OCI-LY7 (cell line): Measurements from ENCODE around the gene ULBP1. TPM values are rescaled to one million over a fixed set of nuclear protein-coding genes. Genes with fewer than 3 reads are reported as not detected.
"Not testable (repeated sequence)": the region's sequence is repeated elsewhere in the genome, so short reads cannot be mapped to it uniquely, and the experiment has no call there.

Experiments used
- BruUV-seq: library from RNA; stranded (reverse); fragments of 400-500 nt; replicated peaks from 2 replicates; lab custom pipeline; 2021; lab: Mats Ljungman, UMichigan
- CTCF ChIA-PET: fragments of 300-600 bp; sonication (Branson Sonifier 250); formaldehyde crosslinking; loops from one replicate; lab custom pipeline; 2022; ENCODE audit warnings: antibody characterized with exemption; ENCODE audit not compliant: unreplicated experiment; lab: Charles Lee
- POLR2A ChIA-PET: fragments of 300-600 bp; sonication (Branson Sonifier 250); formaldehyde crosslinking; loops from one replicate; lab custom pipeline; 2022; ENCODE audit warnings: antibody characterized with exemption; lab: Charles Lee
- DNase-seq: peaks from one replicate; pipeline ENCODE4 v3.0.0-alpha.2; 2015; ENCODE audit warnings: low spot score
- H2AFZ ChIP-seq: fragments of 200-600 bp; sonication (generic), shearing (Covaris generic); 2 replicates; pipeline ENCODE4 v1.6.1; 2014; ENCODE audit warnings: mild to moderate bottlenecking, antibody characterized with exemption, low read length, moderate library complexity
- H3K27ac ChIP-seq: fragments of 200-600 bp; sonication (generic); 2 replicates; pipeline ENCODE4 v1.5.1; 2014; ENCODE audit warnings: mixed run types, low read depth, mild to moderate bottlenecking, moderate library complexity, low read length, inconsistent platforms; ENCODE audit not compliant: poor library complexity, severe bottlenecking
- H3K36me3 ChIP-seq: fragments of 200-600 bp; sonication (generic); 2 replicates; pipeline ENCODE4 v1.6.1; 2014; ENCODE audit warnings: mild to moderate bottlenecking, antibody characterized with exemption, low read length, moderate library complexity, mixed read lengths; ENCODE audit not compliant: insufficient read depth
- H3K4me1 ChIP-seq: fragments of 200-600 bp; sonication (generic); 2 replicates; pipeline ENCODE4 v1.5.1; 2014; ENCODE audit warnings: mild to moderate bottlenecking, low read length; ENCODE audit not compliant: insufficient read depth, poor library complexity, severe bottlenecking
- H3K4me2 ChIP-seq: fragments of 200-600 bp; sonication (generic); 2 replicates; pipeline ENCODE4 v1.6.1; 2014; ENCODE audit warnings: mild to moderate bottlenecking, low read length
- H3K4me3 ChIP-seq: fragments of 200-600 bp; sonication (generic); 2 replicates; pipeline ENCODE4 v1.5.1; 2014; ENCODE audit warnings: mild to moderate bottlenecking, low read depth, low read length; ENCODE audit not compliant: poor library complexity, severe bottlenecking
- H3K79me2 ChIP-seq: fragments of 200-600 bp; sonication (generic); 2 replicates; pipeline ENCODE4 v1.6.1; 2016; ENCODE audit warnings: low read depth, mild to moderate bottlenecking, low read length, moderate library complexity, mixed read lengths; ENCODE audit not compliant: insufficient read depth
- H3K9me2 ChIP-seq: fragments of 200-600 bp; sonication (generic); 2 replicates; pipeline ENCODE4 v1.6.1; 2016; ENCODE audit warnings: mild to moderate bottlenecking, low read length, mixed read lengths; ENCODE audit not compliant: insufficient read depth
- H3K9me3 ChIP-seq: fragments of 200-600 bp; sonication (generic); 2 replicates; pipeline ENCODE4 v1.6.1; 2014; ENCODE audit warnings: mild to moderate bottlenecking, mixed run types, low read length, mixed read lengths
- H4K20me1 ChIP-seq: fragments of 200-600 bp; sonication (generic); 2 replicates; pipeline ENCODE4 v1.6.1; 2014; ENCODE audit warnings: mild to moderate bottlenecking, antibody characterized with exemption, low read length, moderate library complexity, mixed read lengths; ENCODE audit not compliant: insufficient read depth
- EZH2phosphoT487 ChIP-seq: fragments of 200-600 bp; sonication (generic); IDR thresholded peaks from 2 replicates; pipeline ENCODE4 v1.6.1; 2018; ENCODE audit warnings: low read depth, borderline replicate concordance, mild to moderate bottlenecking, mixed run types, antibody characterized with exemption, low read length, moderate library complexity, mixed read lengths
- intact Hi-C: fragments of 100-400 bp; cut with micrococcal nuclease; formaldehyde crosslinking; loops from one replicate; pipeline ENCODE4 v1.10.0; 2022; ENCODE audit not compliant: unreplicated experiment
- total RNA-seq, 2 experiments: library from RNA; depleted of rRNA in 1 of 2; stranded (reverse); fragments of >200 nt in 1 of 2; shearing (Covaris generic) in 1 of 2; gene quantifications; 2 replicates each; pipeline ENCODE4 v1.2.3, GENCODE V29; 2014 to 2022
- TF ChIP-seq, protein P1 (sequence below): fragments of 200-600 bp; sonication (generic); conservative IDR thresholded peaks from 2 replicates; pipeline ENCODE4 v1.5.1; 2014; ENCODE audit warnings: mild to moderate bottlenecking, antibody characterized with exemption, low read length, moderate library complexity, mixed read lengths

The ULBP1 gene
- total RNA-seq, 2 experiments from 2014 or later: 0.79 to 2.3 TPM

DNA sequence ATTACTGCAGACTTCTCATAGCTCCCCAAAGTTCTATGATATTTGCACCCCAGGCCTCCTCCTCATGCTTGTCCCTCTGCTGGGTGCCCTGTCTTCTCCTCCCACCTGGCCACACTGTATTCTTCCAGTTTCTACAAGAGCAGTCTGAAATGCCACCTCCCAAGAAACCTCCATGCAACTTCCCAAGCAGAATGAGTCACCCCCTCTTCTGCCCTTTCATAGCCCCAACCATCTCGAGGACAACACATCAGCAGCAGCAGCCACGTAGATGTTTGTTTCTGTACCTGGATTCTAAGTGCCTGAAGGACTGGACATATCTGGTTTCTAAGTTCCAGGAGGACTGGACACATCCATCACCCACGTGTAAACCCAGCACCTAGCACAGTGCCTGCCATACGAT, 28.5 kb upstream of the ULBP1 start:
- no peak overlapping the region for H3K4me2 ChIP-seq
- no peaks in the 10 kb centered on the region for H4K20me1 ChIP-seq
- TF ChIP-seq, protein P1, sequence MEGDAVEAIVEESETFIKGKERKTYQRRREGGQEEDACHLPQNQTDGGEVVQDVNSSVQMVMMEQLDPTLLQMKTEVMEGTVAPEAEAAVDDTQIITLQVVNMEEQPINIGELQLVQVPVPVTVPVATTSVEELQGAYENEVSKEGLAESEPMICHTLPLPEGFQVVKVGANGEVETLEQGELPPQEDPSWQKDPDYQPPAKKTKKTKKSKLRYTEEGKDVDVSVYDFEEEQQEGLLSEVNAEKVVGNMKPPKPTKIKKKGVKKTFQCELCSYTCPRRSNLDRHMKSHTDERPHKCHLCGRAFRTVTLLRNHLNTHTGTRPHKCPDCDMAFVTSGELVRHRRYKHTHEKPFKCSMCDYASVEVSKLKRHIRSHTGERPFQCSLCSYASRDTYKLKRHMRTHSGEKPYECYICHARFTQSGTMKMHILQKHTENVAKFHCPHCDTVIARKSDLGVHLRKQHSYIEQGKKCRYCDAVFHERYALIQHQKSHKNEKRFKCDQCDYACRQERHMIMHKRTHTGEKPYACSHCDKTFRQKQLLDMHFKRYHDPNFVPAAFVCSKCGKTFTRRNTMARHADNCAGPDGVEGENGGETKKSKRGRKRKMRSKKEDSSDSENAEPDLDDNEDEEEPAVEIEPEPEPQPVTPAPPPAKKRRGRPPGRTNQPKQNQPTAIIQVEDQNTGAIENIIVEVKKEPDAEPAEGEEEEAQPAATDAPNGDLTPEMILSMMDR: no peak
- TF ChIP-seq EZH2phosphoT487: no peak
- no peak overlapping the region for H3K27ac ChIP-seq
- no peaks in the 10 kb centered on the region for H3K36me3 ChIP-seq
- no TSS peak for BruUV-seq
- intact Hi-C loops: loop anchor here (2.0 to 10.0 kb wide), 3 partner anchors 70 to 460 kb away; no protein-coding TSS in a partner anchor
- H2AFZ ChIP-seq: no peak overlapping the region
- peaks cover 5% of the 10 kb centered on the region for H3K4me1 ChIP-seq
- ChIA-PET POLR2A (interaction anchor here (0.6 kb wide), 1 partner anchor 131 kb away, joined by 4 read pairs; no protein-coding TSS in a partner anchor), CTCF (interaction anchor here (0.5 to 1.0 kb wide), 3 partner anchors 26 to 307 kb away, joined by 3 to 6 read pairs (median 4); no protein-coding TSS in a partner anchor)
- no peaks in the 10 kb centered on the region for H3K9me3 ChIP-seq
- H3K9me2 ChIP-seq: no peaks in the 10 kb centered on the region
- no peak for DNase-seq
- H3K79me2 ChIP-seq: no peaks in the 10 kb centered on the region
- no peak overlapping the region for H3K4me3 ChIP-seq

DNA sequence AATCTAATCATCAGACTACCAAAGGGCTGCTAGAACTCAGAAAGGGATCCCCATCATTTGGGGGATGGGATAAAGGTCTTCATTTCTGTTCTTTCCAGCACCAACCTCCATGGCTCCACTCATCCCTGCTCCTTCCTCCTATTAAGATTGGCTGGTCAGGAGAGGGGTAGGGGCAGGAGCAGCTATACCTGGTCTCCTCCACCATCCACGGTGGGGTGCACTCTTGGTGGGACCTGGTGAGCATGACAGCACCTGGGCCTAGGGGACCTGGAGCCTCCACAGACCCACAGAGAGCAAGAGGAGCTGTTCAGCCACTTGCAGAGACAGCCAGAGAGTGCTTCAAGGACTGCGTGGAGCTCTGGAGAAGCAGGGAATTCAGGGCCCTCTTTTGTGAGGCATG, 28.1 kb upstream of the ULBP1 start:
- Histone ChIP-seq H3K27ac (no peak overlapping the region), H3K4me3 (no peak overlapping the region), H3K9me3 (no peaks in the 10 kb centered on the region), H3K9me2 (no peaks in the 10 kb centered on the region), H3K4me1 (peaks cover 5% of the 10 kb centered on the region), H3K4me2 (no peak overlapping the region), H3K36me3 (no peaks in the 10 kb centered on the region), H2AFZ (no peak overlapping the region), H3K79me2 (no peaks in the 10 kb centered on the region), H4K20me1 (no peaks in the 10 kb centered on the region)
- intact Hi-C loops: loop anchor here (2.0 to 10.0 kb wide), 3 partner anchors 69 to 459 kb away; no protein-coding TSS in a partner anchor
- DNase-seq: no peak
- TF ChIP-seq, protein P1: no peak
- no peak for TF ChIP-seq EZH2phosphoT487
- POLR2A ChIA-PET: no interaction called here
- CTCF ChIA-PET: interaction anchor here (0.5 to 1.0 kb wide), 3 partner anchors 26 to 307 kb away, joined by 3 to 6 read pairs (median 4); no protein-coding TSS in a partner anchor
- no TSS peak for BruUV-seq

DNA sequence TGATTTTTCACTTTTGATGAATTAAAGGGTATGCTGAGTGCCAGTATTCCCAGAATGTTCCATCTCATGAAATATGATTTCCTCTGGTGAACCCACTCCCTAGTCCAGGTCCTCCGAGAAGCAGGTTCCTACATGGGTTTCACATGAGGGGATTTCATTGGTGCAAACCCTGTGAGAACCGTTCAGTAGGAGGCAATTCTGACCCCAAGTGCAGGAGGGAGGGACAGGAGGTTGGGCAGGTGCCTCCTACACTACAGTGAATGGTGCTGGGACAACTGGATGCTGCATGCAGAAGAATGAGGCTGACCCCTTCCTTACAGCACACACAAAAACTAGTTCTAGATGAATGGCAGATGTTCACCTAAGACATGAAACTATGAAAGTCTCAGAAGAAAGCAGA, 27.0 kb upstream of the ULBP1 start:
- Histone ChIP-seq H3K27ac (no peak overlapping the region), H3K4me1 (peaks cover 5% of the 10 kb centered on the region), H3K9me2 (no peaks in the 10 kb centered on the region), H3K4me2 (no peak overlapping the region), H3K9me3 (no peaks in the 10 kb centered on the region), H3K36me3 (no peaks in the 10 kb centered on the region), H3K79me2 (no peaks in the 10 kb centered on the region), H3K4me3 (no peak overlapping the region), H4K20me1 (no peaks in the 10 kb centered on the region), H2AFZ (no peak overlapping the region)
- TF ChIP-seq, protein P1: no peak
- no peak for TF ChIP-seq EZH2phosphoT487
- ChIA-PET CTCF (no interaction called here), POLR2A (no interaction called here)
- BruUV-seq: no TSS peak
- DNase-seq: no peak
- intact Hi-C loops: loop anchor here (10.0 kb wide), 1 partner anchor 458 kb away; no protein-coding TSS in a partner anchor

DNA sequence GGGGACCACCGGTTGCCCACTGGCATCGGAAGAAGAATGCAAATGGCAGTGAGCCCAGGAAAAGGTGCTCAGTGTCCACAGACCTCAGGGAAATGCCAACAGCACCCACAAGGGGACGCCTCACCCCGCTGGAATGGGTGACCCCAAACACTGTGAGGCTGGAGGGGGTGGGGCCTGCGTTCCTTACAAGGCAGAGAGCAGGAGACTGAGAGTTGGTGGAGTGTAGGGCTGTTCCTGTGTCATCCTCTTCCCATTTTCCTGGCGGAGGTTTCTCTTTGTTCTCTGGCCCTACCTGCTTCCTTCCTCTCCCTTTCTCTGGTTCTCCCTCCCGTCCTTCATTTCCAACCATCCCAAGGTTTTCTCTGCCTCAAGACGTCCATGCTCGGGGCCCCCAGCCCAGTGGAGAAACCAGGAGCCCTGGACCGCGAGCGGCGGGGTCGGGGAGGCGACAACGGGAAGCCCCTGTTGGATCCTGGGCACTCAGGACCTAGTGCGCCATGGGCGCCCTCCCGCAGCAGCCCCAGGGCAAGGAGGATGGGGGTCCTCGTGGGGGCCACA, 25.7 kb upstream of the ULBP1 start:
- BruUV-seq, H3K27ac ChIP-seq, POLR2A ChIA-PET, H3K9me3 ChIP-seq, H4K20me1 ChIP-seq, CTCF ChIA-PET, H3K79me2 ChIP-seq, H3K36me3 ChIP-seq, H3K4me1 ChIP-seq, DNase-seq, H3K9me2 ChIP-seq, H2AFZ ChIP-seq: not testable (repeated sequence)
- H3K4me3 ChIP-seq: peak overlapping the region; percentile 48
- H3K4me2 ChIP-seq: peak overlapping the region; percentile 65; the same call in 1 of the 2 replicates
- intact Hi-C loops: loop anchor here (10.0 kb wide), 1 partner anchor 457 kb away; no protein-coding TSS in a partner anchor
